ENCODE data around the gene MFAP5.

Gene MFAP5

GRCh38 chr12:8664228-8664913, 1.7 kb upstream of the MFAP5 start:
- TF ChIP-seq CTCF (IDR thresholded peaks at IDR 0.05; ENCODE audit: low read depth, low read length) = no peak
- in situ Hi-C loops (cut with HindIII; ENCODE audit: low sequenced_read_pairs) = no loop called here
- no peak overlapping the region for H3K4me3 ChIP-seq (ENCODE audit: low read depth, low read length)
- no peak for DNase-seq (ENCODE audit: low read depth, low spot score)

DNA sequence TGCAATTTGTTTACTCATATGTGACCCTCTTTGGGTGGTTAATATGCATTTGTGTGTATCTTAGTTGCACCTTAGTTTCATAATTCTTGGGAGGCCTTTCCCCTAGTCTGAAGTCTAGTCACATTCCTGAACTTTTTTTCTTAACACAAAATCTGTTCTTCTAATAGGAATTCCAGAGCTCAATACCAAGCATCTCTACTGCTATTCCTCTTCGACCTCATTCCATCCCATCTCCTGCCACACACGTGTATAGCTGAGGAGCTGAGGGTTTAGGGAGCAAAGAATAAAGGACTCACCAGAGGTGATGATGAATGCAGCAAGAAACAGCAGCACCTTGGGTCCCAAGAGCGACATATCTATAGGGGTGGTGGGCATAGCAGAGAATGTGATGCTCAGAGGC, 875 bp downstream of the MFAP5 start:
- no peak overlapping the region for H3K4me3 ChIP-seq (ENCODE audit: low read depth, low read length)
- in situ Hi-C loops (cut with HindIII; ENCODE audit: low sequenced_read_pairs) = no loop called here
- no peak for DNase-seq (ENCODE audit: low read depth, low spot score)
- TF ChIP-seq CTCF (IDR thresholded peaks at IDR 0.05; ENCODE audit: low read depth, low read length) = no peak

- in situ Hi-C loops (cut with HindIII; ENCODE audit: low sequenced_read_pairs) = no loop called here
- DNase-seq (ENCODE audit: low read depth, low spot score) = no peak
- H3K4me3 ChIP-seq (ENCODE audit: low read depth, low read length) = no peak overlapping the region
- no peak for TF ChIP-seq CTCF (IDR thresholded peaks at IDR 0.05; ENCODE audit: low read depth, low read length)
These were observed 1.6 kb downstream of the MFAP5 start for GRCh38 chr12:8661016-8661415.

GRCh38 chr12:8658346-8658745, 4.3 kb downstream of the MFAP5 start:
- DNase-seq (ENCODE audit: low read depth, low spot score) = peak; percentile 80
- TF ChIP-seq CTCF (IDR thresholded peaks at IDR 0.05; ENCODE audit: low read depth, low read length) = no peak
- H3K4me3 ChIP-seq (ENCODE audit: low read depth, low read length) = no peak overlapping the region
- in situ Hi-C loops (cut with HindIII; ENCODE audit: low sequenced_read_pairs) = no loop called here

DNA sequence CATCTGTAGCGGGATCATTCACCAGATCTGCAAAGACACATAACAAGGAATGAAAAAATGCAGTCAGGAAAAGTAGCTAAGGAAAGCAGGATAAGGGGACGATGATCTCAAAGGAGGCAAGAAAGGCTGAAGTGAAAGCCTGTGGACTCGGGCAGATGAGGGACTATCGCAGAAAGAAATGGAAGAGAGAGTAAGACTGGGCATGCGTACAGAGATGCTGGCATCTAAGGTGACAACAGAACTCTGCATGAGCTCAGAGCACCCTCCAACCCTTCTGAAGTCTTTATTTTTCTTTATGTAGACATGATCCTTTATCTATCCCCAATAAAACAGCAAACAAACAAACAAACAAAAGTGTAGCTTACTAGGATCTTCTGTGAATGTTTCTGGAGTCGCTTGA, 7.2 kb downstream of the MFAP5 start:
- no peak for TF ChIP-seq CTCF (IDR thresholded peaks at IDR 0.05; ENCODE audit: low read depth, low read length)
- in situ Hi-C loops (cut with HindIII; ENCODE audit: low sequenced_read_pairs) = no loop called here
- H3K4me3 ChIP-seq (ENCODE audit: low read depth, low read length) = no peak overlapping the region
- no peak for DNase-seq (ENCODE audit: low read depth, low spot score)

DNA sequence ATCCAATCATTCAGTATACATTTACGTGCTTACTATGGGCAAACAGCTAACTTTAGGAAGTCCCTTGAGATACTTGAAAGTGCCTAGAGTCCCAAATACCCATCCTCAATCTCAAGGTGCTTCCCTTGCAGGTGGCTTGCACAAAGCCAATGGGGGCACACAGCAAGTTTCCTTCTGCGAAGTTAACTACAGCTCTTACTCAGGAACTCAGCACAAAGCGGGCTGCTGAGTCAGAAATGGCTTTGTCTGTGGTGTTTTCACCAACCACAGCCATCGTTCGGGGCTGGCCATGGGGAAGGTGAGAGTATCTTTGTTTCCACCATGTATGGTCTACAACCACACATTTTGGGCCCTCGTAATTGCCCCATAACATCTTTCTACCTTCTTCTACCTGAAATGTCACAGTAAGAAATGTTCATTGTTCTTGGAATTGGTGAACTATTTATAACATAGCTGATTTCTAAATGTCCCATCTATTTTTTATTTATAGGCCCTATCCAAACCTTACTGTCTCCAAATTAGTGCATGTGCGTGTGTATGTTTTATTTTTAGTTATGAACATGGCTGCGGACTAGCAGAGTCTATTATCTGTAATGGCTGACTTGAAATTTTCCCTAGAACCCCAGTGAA, 13.9 kb downstream of the MFAP5 start:
- no peak overlapping the region for H3K4me3 ChIP-seq (ENCODE audit: low read depth, low read length)
- in situ Hi-C loops (cut with HindIII; ENCODE audit: low sequenced_read_pairs) = no loop called here
- no peak for TF ChIP-seq CTCF (IDR thresholded peaks at IDR 0.05; ENCODE audit: low read depth, low read length)
- no peak for DNase-seq (ENCODE audit: low read depth, low spot score)

Data from astrocyte of the spinal cord (primary cell).